HCT116 (cell line): Measurements from ENCODE around the gene BHLHE41. TPM values are rescaled to one million over a fixed set of nuclear protein-coding genes. Genes with fewer than 3 reads are reported as not detected.

Source experiments
- ATAC-seq: fragments of 200-7000 bp; cut with Tn5 transposase; 2 replicates; pipeline ENCODE4 v1.9.1; 2020; ENCODE audit warnings: mild to moderate bottlenecking, moderate library complexity
- BruUV-seq: library from RNA; stranded (reverse); fragments of 400-500 nt; replicated peaks from 2 replicates; lab custom pipeline; 2021; lab: Mats Ljungman, UMichigan
- CTCF ChIA-PET: fragments of 300-600 bp; sonication (Branson Sonifier 250); formaldehyde crosslinking; loops from one replicate; lab custom pipeline; 2021; ENCODE audit warnings: antibody characterized with exemption; lab: Charles Lee
- POLR2A ChIA-PET: fragments of 300-600, 350-600 bp; sonication (Branson Sonifier 250); formaldehyde crosslinking; loops from one replicate; lab custom pipeline; 2021; ENCODE audit warnings: antibody characterized with exemption; lab: Charles Lee
- RAD21 ChIA-PET, 2 experiments: fragments of 300-600 bp; sonication (Branson Sonifier 250); formaldehyde crosslinking; loops; one replicate each; lab custom pipeline; 2023; ENCODE audit warnings: low total read pairs in 2 of 2; ENCODE audit not compliant: uncharacterized antibody in 2 of 2, unreplicated experiment in 2 of 2, low non-redundant PET in 1 of 2; lab: Charles Lee
- DNase-seq: peaks from one replicate; pipeline ENCODE4 v3.0.0-alpha.2; 2010; ENCODE audit warnings: low read depth, low spot score
- H2AFZ ChIP-seq: fragments of 200-600 bp; shearing (Covaris generic), sonication (generic); 2 replicates; pipeline ENCODE4 v1.6.1; 2017; ENCODE audit warnings: low read depth, mixed run types, mixed read lengths, antibody characterized with exemption, low read length; ENCODE audit not compliant: poor library complexity, severe bottlenecking
- H3K27ac ChIP-seq: 2 replicates; pipeline ENCODE4 v1.5.1; 2012; ENCODE audit warnings: low read depth, low read length
- H3K27me3 ChIP-seq: fragments of 200-600 bp; sonication (generic); 2 replicates; pipeline ENCODE4 v1.6.1; 2016; ENCODE audit warnings: mixed run types, low read length, mixed read lengths; ENCODE audit not compliant: insufficient read depth
- H3K36me3 ChIP-seq, 2 experiments: fragments of 200-500 bp in 1 of 2; fragments of 200-600 bp in 1 of 2; sonication (Bioruptor generic) in 1 of 2; sonication (generic) in 1 of 2; 2 replicates each; pipeline versions ENCODE4 v1.5.1 to v1.6.1; 2014 to 2016; ENCODE audit warnings: low read length in 2 of 2, inconsistent platforms in 1 of 2, mixed read lengths in 1 of 2, mixed run types in 1 of 2; ENCODE audit not compliant: insufficient read depth in 2 of 2, control insufficient read depth in 1 of 2
- H3K4me1 ChIP-seq, 2 experiments: fragments of 200-600 bp in 1 of 2; sonication (generic) in 1 of 2; 2 replicates each; pipeline versions ENCODE4 v1.5.1 to v1.6.1; 2012 to 2017; ENCODE audit warnings: low read length in 2 of 2, inconsistent platforms in 1 of 2, mild to moderate bottlenecking in 1 of 2, mixed read lengths in 1 of 2, mixed run types in 1 of 2, moderate library complexity in 1 of 2; ENCODE audit not compliant: insufficient read depth in 2 of 2, control insufficient read depth in 1 of 2
- H3K4me2 ChIP-seq: fragments of 200-600 bp; sonication (generic); 2 replicates; pipeline ENCODE4 v1.6.1; 2017; ENCODE audit warnings: mixed run types, low read length, mixed read lengths
- H3K4me3 ChIP-seq, 2 experiments: fragments of 200-600 bp in 1 of 2; sonication (generic) in 1 of 2; replicated peaks in 1 of 2; 2 replicates each; pipeline ENCODE4 v1.5.1; 2011 to 2016; ENCODE audit warnings: low read length in 2 of 2, control low read depth in 1 of 2, low read depth in 1 of 2, mild to moderate bottlenecking in 1 of 2, mixed read lengths in 1 of 2, mixed run types in 1 of 2
- H3K79me2 ChIP-seq: fragments of 200-600 bp; sonication (generic); 2 replicates; pipeline ENCODE4 v1.6.1; 2017; ENCODE audit warnings: mild to moderate bottlenecking, mixed run types, low read length, moderate library complexity, mixed read lengths; ENCODE audit not compliant: insufficient read depth
- H3K9ac ChIP-seq: fragments of 200-600 bp; sonication (generic); 2 replicates; pipeline ENCODE4 v1.6.1; 2016; ENCODE audit warnings: low read length, mixed read lengths
- H3K9me2 ChIP-seq: fragments of 200-600 bp; sonication (generic), shearing (Covaris generic); 2 replicates; pipeline ENCODE4 v1.6.1; 2017; ENCODE audit warnings: mixed run types, mild to moderate bottlenecking, moderate library complexity; ENCODE audit not compliant: insufficient read depth
- H3K9me3 ChIP-seq, 2 experiments: fragments of 200-500 bp in 1 of 2; fragments of 200-600 bp in 1 of 2; sonication (Bioruptor generic) in 1 of 2; sonication (generic) in 1 of 2; 2 replicates each; pipeline ENCODE4 v1.6.1; 2014 to 2017; ENCODE audit warnings: low read length in 2 of 2, mixed read lengths in 2 of 2, inconsistent platforms in 1 of 2, low read depth in 1 of 2, mild to moderate bottlenecking in 1 of 2, mixed run types in 1 of 2, moderate library complexity in 1 of 2; ENCODE audit not compliant: control insufficient read depth in 1 of 2, insufficient read depth in 1 of 2
- H4K20me1 ChIP-seq: fragments of 200-600 bp; sonication (generic), shearing (Covaris generic); 2 replicates; pipeline ENCODE4 v1.6.1; 2017; ENCODE audit warnings: mixed run types, mild to moderate bottlenecking, moderate library complexity; ENCODE audit not compliant: insufficient read depth
- CBX3 ChIP-seq: IDR thresholded peaks from 2 replicates; pipeline ENCODE4 v1.6.1; 2012; ENCODE audit warnings: low read depth
- EZH2phosphoT487 ChIP-seq: fragments of 200-600 bp; IDR thresholded peaks from 2 replicates; pipeline ENCODE4 v1.6.1; 2018; ENCODE audit warnings: antibody characterized with exemption, borderline replicate concordance
- FOSL1 ChIP-seq: IDR thresholded peaks from 2 replicates; pipeline ENCODE4 v1.6.1; 2012; ENCODE audit warnings: low read depth
- SP1 ChIP-seq: IDR thresholded peaks from 2 replicates; pipeline ENCODE4 v1.6.1; 2012; ENCODE audit warnings: low read depth
- YY1 ChIP-seq: IDR thresholded peaks from 2 replicates; pipeline ENCODE4 v1.6.1; 2011; ENCODE audit warnings: low read length, low read depth, moderate library complexity, mild to moderate bottlenecking; ENCODE audit not compliant: insufficient replicate concordance; ENCODE audit errors: extremely low read depth
- intact Hi-C: fragments of 100-400 bp; cut with micrococcal nuclease; formaldehyde crosslinking; loops from 2 replicates; pipeline ENCODE4 v1.10.0; 2022
- total RNA-seq: library from RNA; stranded (reverse); gene quantifications from one replicate; pipeline ENCODE4 v1.2.1, GENCODE V29; 2021; ENCODE audit not compliant: unreplicated experiment
- TF ChIP-seq, protein P1 (sequence below), 3 experiments: fragments of 200-600 bp in 1 of 3; sonication (generic) in 1 of 3; IDR thresholded peaks in 2 of 3; conservative IDR thresholded peaks in 1 of 3; 2 replicates each; pipeline ENCODE4 v1.5.1; 2012 to 2017; ENCODE audit warnings: low read depth in 2 of 3, low read length in 2 of 3, antibody characterized with exemption in 1 of 3, borderline replicate concordance in 1 of 3, control low read depth in 1 of 3, mild to moderate bottlenecking in 1 of 3, mixed read lengths in 1 of 3, mixed run types in 1 of 3, moderate library complexity in 1 of 3; ENCODE audit not compliant: insufficient read depth in 1 of 3
- TF ChIP-seq, protein P2 (sequence below): IDR thresholded peaks from 2 replicates; pipeline ENCODE4 v1.6.1; 2012; ENCODE audit warnings: low read depth

Gene BHLHE41
- total RNA-seq, 1 experiment from 2014 or later: 4.7 TPM

DNA sequence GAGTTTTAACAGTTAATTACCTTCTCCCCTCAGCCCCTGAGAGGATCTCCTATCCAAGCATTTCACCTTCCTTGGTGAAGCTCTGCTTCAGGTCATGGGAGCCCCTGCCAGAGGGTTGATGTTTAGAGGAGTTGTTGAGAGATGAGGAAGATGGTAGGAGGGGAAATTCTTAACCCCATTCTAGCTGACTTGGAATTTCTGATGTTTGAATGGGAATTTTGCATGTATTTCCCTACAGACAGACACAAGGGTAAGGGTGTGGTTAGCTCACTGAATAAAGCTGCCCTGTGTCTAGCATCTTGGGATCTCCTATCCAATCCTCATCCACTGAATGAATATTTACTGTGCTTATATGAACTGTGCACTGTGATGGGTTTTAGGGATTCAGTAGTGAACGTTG is 7.1 kb upstream of the BHLHE41 start:
- H3K27ac ChIP-seq: no peak overlapping the region
- peaks cover 0 to 10% of the 10 kb centered on the region in 2 experiments; a peak in 3 of 4 replicates for H3K4me1 ChIP-seq
- peaks cover 5% of the 10 kb centered on the region; the same call in 1 of the 2 replicates for H3K27me3 ChIP-seq
- no peak for TF ChIP-seq EZH2phosphoT487
- TF ChIP-seq YY1: no peak
- no peak for TF ChIP-seq SP1
- TF ChIP-seq, protein P1, sequence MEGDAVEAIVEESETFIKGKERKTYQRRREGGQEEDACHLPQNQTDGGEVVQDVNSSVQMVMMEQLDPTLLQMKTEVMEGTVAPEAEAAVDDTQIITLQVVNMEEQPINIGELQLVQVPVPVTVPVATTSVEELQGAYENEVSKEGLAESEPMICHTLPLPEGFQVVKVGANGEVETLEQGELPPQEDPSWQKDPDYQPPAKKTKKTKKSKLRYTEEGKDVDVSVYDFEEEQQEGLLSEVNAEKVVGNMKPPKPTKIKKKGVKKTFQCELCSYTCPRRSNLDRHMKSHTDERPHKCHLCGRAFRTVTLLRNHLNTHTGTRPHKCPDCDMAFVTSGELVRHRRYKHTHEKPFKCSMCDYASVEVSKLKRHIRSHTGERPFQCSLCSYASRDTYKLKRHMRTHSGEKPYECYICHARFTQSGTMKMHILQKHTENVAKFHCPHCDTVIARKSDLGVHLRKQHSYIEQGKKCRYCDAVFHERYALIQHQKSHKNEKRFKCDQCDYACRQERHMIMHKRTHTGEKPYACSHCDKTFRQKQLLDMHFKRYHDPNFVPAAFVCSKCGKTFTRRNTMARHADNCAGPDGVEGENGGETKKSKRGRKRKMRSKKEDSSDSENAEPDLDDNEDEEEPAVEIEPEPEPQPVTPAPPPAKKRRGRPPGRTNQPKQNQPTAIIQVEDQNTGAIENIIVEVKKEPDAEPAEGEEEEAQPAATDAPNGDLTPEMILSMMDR (IDR thresholded peaks at IDR 0.05 in 2 of 3, conservative IDR thresholded peaks at IDR 0.05 in 1 of 3; ENCODE audit: borderline replicate concordance in 1 of 3, insufficient read depth in 1 of 3, low read depth in 2 of 3, low read length in 2 of 3): no peak
- no peak for TF ChIP-seq FOSL1
- TF ChIP-seq CBX3: no peak
- TF ChIP-seq, protein P2, sequence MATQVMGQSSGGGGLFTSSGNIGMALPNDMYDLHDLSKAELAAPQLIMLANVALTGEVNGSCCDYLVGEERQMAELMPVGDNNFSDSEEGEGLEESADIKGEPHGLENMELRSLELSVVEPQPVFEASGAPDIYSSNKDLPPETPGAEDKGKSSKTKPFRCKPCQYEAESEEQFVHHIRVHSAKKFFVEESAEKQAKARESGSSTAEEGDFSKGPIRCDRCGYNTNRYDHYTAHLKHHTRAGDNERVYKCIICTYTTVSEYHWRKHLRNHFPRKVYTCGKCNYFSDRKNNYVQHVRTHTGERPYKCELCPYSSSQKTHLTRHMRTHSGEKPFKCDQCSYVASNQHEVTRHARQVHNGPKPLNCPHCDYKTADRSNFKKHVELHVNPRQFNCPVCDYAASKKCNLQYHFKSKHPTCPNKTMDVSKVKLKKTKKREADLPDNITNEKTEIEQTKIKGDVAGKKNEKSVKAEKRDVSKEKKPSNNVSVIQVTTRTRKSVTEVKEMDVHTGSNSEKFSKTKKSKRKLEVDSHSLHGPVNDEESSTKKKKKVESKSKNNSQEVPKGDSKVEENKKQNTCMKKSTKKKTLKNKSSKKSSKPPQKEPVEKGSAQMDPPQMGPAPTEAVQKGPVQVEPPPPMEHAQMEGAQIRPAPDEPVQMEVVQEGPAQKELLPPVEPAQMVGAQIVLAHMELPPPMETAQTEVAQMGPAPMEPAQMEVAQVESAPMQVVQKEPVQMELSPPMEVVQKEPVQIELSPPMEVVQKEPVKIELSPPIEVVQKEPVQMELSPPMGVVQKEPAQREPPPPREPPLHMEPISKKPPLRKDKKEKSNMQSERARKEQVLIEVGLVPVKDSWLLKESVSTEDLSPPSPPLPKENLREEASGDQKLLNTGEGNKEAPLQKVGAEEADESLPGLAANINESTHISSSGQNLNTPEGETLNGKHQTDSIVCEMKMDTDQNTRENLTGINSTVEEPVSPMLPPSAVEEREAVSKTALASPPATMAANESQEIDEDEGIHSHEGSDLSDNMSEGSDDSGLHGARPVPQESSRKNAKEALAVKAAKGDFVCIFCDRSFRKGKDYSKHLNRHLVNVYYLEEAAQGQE: no peak
- no peaks in the 10 kb centered on the region for H3K9me2 ChIP-seq
- DNase-seq (no peak), ATAC-seq (no peak)
- H3K4me3 ChIP-seq: no peak overlapping the region
- intact Hi-C loops: no loop called here
- no peak overlapping the region for H3K9ac ChIP-seq
- CTCF ChIA-PET: no interaction called here
- BruUV-seq: no TSS peak
- H3K4me2 ChIP-seq: no peak overlapping the region
- H4K20me1 ChIP-seq: no peaks in the 10 kb centered on the region
- no peaks in the 10 kb centered on the region for H3K79me2 ChIP-seq
- no peak overlapping the region for H2AFZ ChIP-seq
- no peaks in the 10 kb centered on the region for H3K36me3 ChIP-seq
- no peaks in the 10 kb centered on the region for H3K9me3 ChIP-seq
- RAD21 ChIA-PET: no interaction called here
- POLR2A ChIA-PET: no interaction called here
